ENCODE measurements around the gene GLYAT.

DNA sequence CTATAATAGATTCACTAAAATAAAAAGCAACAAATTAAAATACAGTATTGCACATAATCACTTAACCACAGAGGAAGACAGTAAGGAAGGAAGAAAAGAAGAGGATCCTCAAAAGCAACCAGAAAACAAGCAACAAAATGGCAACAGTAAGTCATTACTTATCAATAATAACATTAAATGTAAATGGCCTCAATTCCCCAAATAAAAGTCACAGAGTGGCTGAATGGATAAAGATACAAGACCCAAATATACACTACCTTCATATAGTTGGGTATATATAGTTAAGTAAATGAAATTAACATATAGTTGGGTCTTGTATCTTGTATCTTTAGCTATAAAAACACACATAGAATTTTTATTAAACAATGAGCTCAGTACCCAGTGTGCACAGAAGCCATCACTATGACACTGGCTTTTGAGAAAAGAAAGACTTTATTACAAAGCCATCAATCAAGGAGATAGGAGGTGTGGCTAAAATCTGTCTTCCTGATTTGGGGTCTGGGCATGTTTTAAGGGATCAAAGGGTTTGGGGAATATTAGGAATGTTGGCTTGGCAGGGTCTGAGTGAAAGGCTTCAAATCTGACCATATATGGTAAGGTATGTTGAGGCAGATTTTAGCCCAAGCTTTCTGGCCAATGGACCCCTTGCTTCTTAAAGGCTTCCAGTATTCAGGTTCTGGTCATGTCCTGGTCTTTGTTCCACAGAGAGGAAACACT, 13.4 kb upstream of the GLYAT start:
- TF ChIP-seq, protein P1, sequence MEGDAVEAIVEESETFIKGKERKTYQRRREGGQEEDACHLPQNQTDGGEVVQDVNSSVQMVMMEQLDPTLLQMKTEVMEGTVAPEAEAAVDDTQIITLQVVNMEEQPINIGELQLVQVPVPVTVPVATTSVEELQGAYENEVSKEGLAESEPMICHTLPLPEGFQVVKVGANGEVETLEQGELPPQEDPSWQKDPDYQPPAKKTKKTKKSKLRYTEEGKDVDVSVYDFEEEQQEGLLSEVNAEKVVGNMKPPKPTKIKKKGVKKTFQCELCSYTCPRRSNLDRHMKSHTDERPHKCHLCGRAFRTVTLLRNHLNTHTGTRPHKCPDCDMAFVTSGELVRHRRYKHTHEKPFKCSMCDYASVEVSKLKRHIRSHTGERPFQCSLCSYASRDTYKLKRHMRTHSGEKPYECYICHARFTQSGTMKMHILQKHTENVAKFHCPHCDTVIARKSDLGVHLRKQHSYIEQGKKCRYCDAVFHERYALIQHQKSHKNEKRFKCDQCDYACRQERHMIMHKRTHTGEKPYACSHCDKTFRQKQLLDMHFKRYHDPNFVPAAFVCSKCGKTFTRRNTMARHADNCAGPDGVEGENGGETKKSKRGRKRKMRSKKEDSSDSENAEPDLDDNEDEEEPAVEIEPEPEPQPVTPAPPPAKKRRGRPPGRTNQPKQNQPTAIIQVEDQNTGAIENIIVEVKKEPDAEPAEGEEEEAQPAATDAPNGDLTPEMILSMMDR (IDR thresholded peaks at IDR 0.05; ENCODE audit: poor library complexity) = no peak
- TF ChIP-seq EZH2phosphoT487 (IDR thresholded peaks at IDR 0.05; ENCODE audit: low read depth, severe bottlenecking, unreplicated experiment) = no peak

Measured in hepatocyte (in vitro differentiated cells).